K562 treated with DMSO at 1 percent for 4 hours (cell line): ENCODE data around the gene TAP2. TPM values are rescaled to one million over a fixed set of nuclear protein-coding genes. Genes with fewer than 3 reads are reported as not detected.

Experiments
- total RNA-seq: library from RNA; unstranded; fragments of 300-600 nt; gene quantifications from 2 replicates; pipeline ENCODE4 v1.2.3, GENCODE V29; 2022; ENCODE audit not compliant: insufficient read depth

TAP2 gene
- 16.1 and 28.3 TPM in 2 replicates for total RNA-seq

DNA sequence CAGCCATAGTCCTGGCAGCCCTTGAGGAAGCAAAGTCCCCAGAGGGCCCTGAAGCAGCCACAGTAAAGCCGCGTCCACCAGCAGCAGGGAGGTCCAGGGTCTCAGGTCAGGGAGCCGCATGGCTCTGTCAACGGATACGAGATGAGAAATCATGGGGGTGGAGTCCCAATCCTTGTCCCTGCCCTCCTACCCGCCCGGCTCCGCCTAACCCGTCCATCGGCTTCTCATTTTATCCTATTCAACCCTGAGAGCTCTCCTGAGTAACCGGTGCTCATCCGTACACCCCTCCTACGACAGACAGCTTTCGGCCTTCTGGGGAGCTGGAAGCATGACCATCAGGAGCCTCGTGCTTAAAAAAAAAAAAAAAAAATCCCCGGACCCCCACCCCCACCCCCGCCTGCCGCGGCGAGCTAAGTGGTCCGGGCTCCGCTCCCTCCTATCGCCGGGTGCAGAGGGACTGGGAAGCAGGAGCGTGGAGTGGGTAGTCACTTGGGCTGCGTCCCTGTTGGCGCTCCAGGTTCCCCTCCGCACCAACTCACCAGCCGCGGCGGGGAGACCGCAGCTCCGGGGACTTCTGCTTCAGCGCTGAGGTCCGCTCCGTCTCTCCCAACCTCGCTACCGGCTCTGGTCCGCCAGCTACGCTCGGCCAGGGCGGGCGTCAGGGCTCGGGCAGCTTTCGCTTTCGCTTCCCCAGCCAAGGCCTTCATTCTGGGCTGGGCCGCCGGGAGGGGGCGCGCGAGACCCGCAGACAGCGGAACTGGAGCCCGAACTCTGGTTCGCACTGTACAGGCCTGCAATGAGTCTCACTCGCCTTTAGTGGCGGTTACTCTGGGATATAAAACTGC, at the start of gene TAP2:
Gene TAP2, minus strand, starts transcription at position 626 of the 845 bp plus-strand sequence. Its CDS starts 506 bp downstream, at position 120.

GRCh38 chr6:32853541-32854375, 15.2 kb upstream of the TAP2 start, which contains the start of the genes PSMB9 and TAP1:
PSMB9 (plus strand) TSS chr6:32854192; CDS start chr6:32854230, 38 bp downstream.
TAP1 (minus strand) TSS chr6:32853704; CDS start chr6:32853636, 68 bp downstream.

DNA sequence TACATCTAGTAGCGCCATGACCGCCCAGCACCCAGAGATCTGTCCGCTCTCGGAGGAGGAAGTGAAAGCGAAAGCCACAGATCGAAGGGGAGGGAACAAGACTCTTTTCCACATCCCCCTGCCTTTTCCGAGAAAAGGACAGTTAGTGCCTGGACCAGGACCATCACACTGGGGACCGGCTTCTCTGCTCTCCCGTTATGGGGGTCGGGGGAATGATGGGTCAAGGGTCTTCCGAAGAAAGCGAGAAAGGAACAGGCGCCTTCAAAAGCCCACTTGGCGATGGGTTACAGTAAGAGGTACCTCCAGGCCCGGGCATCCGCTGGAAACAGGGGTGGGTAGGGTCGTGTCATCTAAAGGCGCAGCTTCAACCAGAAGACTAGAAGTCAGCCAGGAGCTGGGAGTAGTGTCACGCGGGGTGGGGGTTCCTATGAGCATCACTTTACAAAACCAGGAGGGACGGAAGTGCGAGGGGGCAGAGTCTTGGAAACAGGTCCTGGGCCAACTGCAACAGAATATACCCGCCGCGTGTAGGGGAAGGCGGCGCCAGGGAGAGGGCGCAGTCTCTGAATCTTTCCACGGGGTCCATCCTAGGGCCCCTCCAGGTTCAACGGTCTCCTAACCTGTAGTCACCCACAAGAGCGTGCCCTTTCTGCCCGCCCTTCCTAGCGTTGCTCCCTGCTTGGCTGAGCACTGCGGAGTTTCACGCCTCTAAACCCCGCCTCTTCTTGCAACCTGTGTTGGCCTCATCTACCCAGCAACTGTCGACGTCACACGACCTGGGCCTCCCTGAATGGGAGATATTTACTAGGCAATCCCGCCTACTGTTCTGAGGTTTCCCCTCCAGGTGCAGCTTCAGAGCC, 5.7 kb upstream of the TAP2 start, which contains the start of gene PSMB8:
Gene PSMB8, minus strand, starts transcription at position 69 of the 860 bp plus-strand sequence. Its CDS starts 51 bp downstream, at position 18.

GRCh38 chr6:32816746-32817204, 21.8 kb downstream of the TAP2 start, which contains the start of gene HLA-DOB:
HLA-DOB (minus strand) TSS chr6:32817002; CDS start chr6:32816951, 51 bp downstream.

Other genes starting within 250 kb of the TAP2 start
- not detected in 2 replicates for gene HLA-DRB1, start 248.9 kb downstream of the TAP2 start, total RNA-seq
- not detected in 2 replicates for gene HLA-DQA1, start 201.3 kb downstream of the TAP2 start, total RNA-seq
- gene HLA-DQB1, start 172.1 kb downstream of the TAP2 start, total RNA-seq, result not detected in 2 replicates
- not detected in 2 replicates for gene HLA-DQA2, start 97.3 kb downstream of the TAP2 start, total RNA-seq
- not detected in 2 replicates for gene HLA-DQB2, start 75.2 kb downstream of the TAP2 start, total RNA-seq
- gene HLA-DOB, start 21.7 kb downstream of the TAP2 start, total RNA-seq, result 0.65 TPM in 1 of 2 replicates, not detected in the other
- gene PSMB8, start 5.3 kb upstream of the TAP2 start, total RNA-seq, result 18.0 and 21.9 TPM in 2 replicates
- gene TAP1, start 15.0 kb upstream of the TAP2 start, total RNA-seq, result 13.9 and 16.3 TPM in 2 replicates
- 13.7 and 20.4 TPM in 2 replicates for gene PSMB9, start 15.5 kb upstream of the TAP2 start, total RNA-seq
- gene HLA-DMB, start 102.3 kb upstream of the TAP2 start, total RNA-seq, result not detected in 2 replicates
- 0.75 TPM in 1 of 2 replicates, not detected in the other for gene HLA-DMA, start 114.4 kb upstream of the TAP2 start, total RNA-seq
- 180 and 276 TPM in 2 replicates for gene BRD2, start 129.9 kb upstream of the TAP2 start, total RNA-seq
- gene HLA-DOA, start 170.9 kb upstream of the TAP2 start, total RNA-seq, result not detected in 2 replicates
- gene HLA-DPA1, start 234.9 kb upstream of the TAP2 start, total RNA-seq, result not detected in 2 replicates
- not detected in 2 replicates for gene HLA-DPB1, start 237.3 kb upstream of the TAP2 start, total RNA-seq